KMS-11 (cell line): ENCODE results near the gene TAF11.
"Not testable (repeated sequence)": the region's sequence is repeated elsewhere in the genome, so short reads cannot be mapped to it uniquely, and the experiment has no call there.

Experiments used
- H2AFZ ChIP-seq: fragments of 200-600 bp; sonication (generic); 2 replicates; pipeline ENCODE4 v1.6.1; 2016; ENCODE audit warnings: antibody characterized with exemption, mixed run types, low read depth
- H3K27ac ChIP-seq: fragments of 200-600 bp; sonication (generic); 2 replicates; pipeline ENCODE4 v1.6.1; 2016; ENCODE audit warnings: mild to moderate bottlenecking, mixed run types
- H3K27me3 ChIP-seq: fragments of 200-600 bp; sonication (generic); 2 replicates; pipeline ENCODE4 v1.6.1; 2017; ENCODE audit warnings: mild to moderate bottlenecking, low read depth, mixed run types, moderate library complexity; ENCODE audit not compliant: insufficient read depth
- H3K36me3 ChIP-seq: fragments of 200-600 bp; sonication (generic); 2 replicates; pipeline ENCODE4 v1.6.1; 2017; ENCODE audit warnings: mild to moderate bottlenecking, mixed run types; ENCODE audit not compliant: insufficient read depth
- H3K4me1 ChIP-seq: fragments of 200-600 bp; sonication (generic); 2 replicates; pipeline ENCODE4 v1.6.1; 2016; ENCODE audit warnings: mild to moderate bottlenecking, low read depth, mixed run types; ENCODE audit not compliant: poor library complexity, severe bottlenecking
- H3K4me2 ChIP-seq: fragments of 200-600 bp; sonication (generic); 2 replicates; pipeline ENCODE4 v1.7.0; 2016; ENCODE audit warnings: mild to moderate bottlenecking, mixed run types
- H3K4me3 ChIP-seq: fragments of 200-600 bp; sonication (generic); IDR thresholded peaks from 2 replicates; pipeline ENCODE4 v1.6.1; 2017; ENCODE audit warnings: low read depth, low read length, mixed read lengths; ENCODE audit not compliant: insufficient read depth
- H3K79me2 ChIP-seq: fragments of 200-600 bp; sonication (generic); 2 replicates; pipeline ENCODE4 v1.6.1; 2016; ENCODE audit warnings: low read depth, mixed run types; ENCODE audit not compliant: insufficient read depth
- H3K9ac ChIP-seq: fragments of 200-600 bp; sonication (generic); 2 replicates; pipeline ENCODE4 v1.6.1; 2016; ENCODE audit warnings: mild to moderate bottlenecking, mixed run types
- H4K20me1 ChIP-seq: fragments of 200-600 bp; sonication (generic); 2 replicates; pipeline ENCODE4 v1.6.1; 2016; ENCODE audit warnings: mild to moderate bottlenecking, mixed run types; ENCODE audit not compliant: insufficient read depth
- CTCF ChIP-seq: fragments of 200-600 bp; sonication (generic); conservative IDR thresholded peaks from 2 replicates; pipeline ENCODE4 v1.6.1; 2017; ENCODE audit warnings: low read depth, mild to moderate bottlenecking, antibody characterized with exemption, low read length, moderate library complexity, mixed read lengths

TAF11 gene

GRCh38 chr6:34855463-34855862, 32.4 kb downstream of the TAF11 start:
- TF ChIP-seq CTCF = no peak; the same call in 1 of the 2 replicates
- Histone ChIP-seq H3K36me3 (no peaks in the 10 kb centered on the region), H3K9ac (no peak overlapping the region), H3K27ac (no peak overlapping the region), H3K27me3 (no peaks in the 10 kb centered on the region), H3K79me2 (no peaks in the 10 kb centered on the region), H3K4me1 (no peaks in the 10 kb centered on the region), H4K20me1 (no peaks in the 10 kb centered on the region), H3K4me2 (no peak overlapping the region), H2AFZ (no peak overlapping the region), H3K4me3 (no peak overlapping the region)

GRCh38 chr6:34852406-34853085, 35.3 kb downstream of the TAF11 start:
- Histone ChIP-seq H3K4me1 (no peaks in the 10 kb centered on the region), H3K36me3 (no peaks in the 10 kb centered on the region), H3K79me2 (no peaks in the 10 kb centered on the region), H3K27me3 (no peaks in the 10 kb centered on the region), H2AFZ (no peak overlapping the region), H3K4me3 (no peak overlapping the region), H3K9ac (no peak overlapping the region), H4K20me1 (no peaks in the 10 kb centered on the region), H3K4me2 (no peak overlapping the region), H3K27ac (no peak overlapping the region)
- TF ChIP-seq CTCF = no peak

GRCh38 chr6:34851361-34851760, 36.5 kb downstream of the TAF11 start:
- H3K36me3 ChIP-seq = no peaks in the 10 kb centered on the region
- no peak overlapping the region for H3K4me3 ChIP-seq
- H3K27ac ChIP-seq = no peak overlapping the region
- H3K4me2 ChIP-seq = no peak overlapping the region
- H3K27me3 ChIP-seq = no peaks in the 10 kb centered on the region
- no peaks in the 10 kb centered on the region for H3K4me1 ChIP-seq
- H3K9ac ChIP-seq = no peak overlapping the region
- TF ChIP-seq CTCF = no peak
- no peak overlapping the region for H2AFZ ChIP-seq
- H3K79me2 ChIP-seq = no peaks in the 10 kb centered on the region
- no peaks in the 10 kb centered on the region for H4K20me1 ChIP-seq

- H3K4me3 ChIP-seq, H3K4me1 ChIP-seq, H3K4me2 ChIP-seq, H3K36me3 ChIP-seq, H3K27me3 ChIP-seq, H2AFZ ChIP-seq, H3K27ac ChIP-seq, H3K79me2 ChIP-seq, H3K9ac ChIP-seq, H4K20me1 ChIP-seq: not testable (repeated sequence)
Observed at GRCh38 chr6:34849066-34849465, 38.8 kb downstream of the TAF11 start.

- no peaks in the 10 kb centered on the region for H3K27me3 ChIP-seq
- TF ChIP-seq CTCF = no peak
- H4K20me1 ChIP-seq = no peaks in the 10 kb centered on the region
- H3K36me3 ChIP-seq = no peaks in the 10 kb centered on the region
- peaks cover 7% of the 10 kb centered on the region for H3K4me1 ChIP-seq
- no peaks in the 10 kb centered on the region for H3K79me2 ChIP-seq
- no peak overlapping the region for H3K9ac ChIP-seq
- no peak overlapping the region for H3K27ac ChIP-seq
- H3K4me3 ChIP-seq = no peak overlapping the region
- no peak overlapping the region for H2AFZ ChIP-seq
- H3K4me2 ChIP-seq = no peak overlapping the region
Observed at GRCh38 chr6:34839666-34840352, 48.0 kb downstream of the TAF11 start.
